ENCODE results near the gene REM2. TPM values are rescaled to one million over a fixed set of nuclear protein-coding genes. Genes with fewer than 3 reads are reported as not detected.

REM2 gene
- total RNA-seq, 1 experiment from 2014 or later, result 0.18 TPM

- intact Hi-C loops (cut with micrococcal nuclease; ENCODE audit: unreplicated experiment), result no loop called here
- DNase-seq (ENCODE audit: low read depth, low spot score), result no peak
- TF ChIP-seq SIN3A (IDR thresholded peaks at IDR 0.05; ENCODE audit: borderline replicate concordance, insufficient read depth, low read depth, low read length), result no peak
- TF ChIP-seq TCF7L2 (IDR thresholded peaks at IDR 0.05; ENCODE audit: low read depth, low read length), result no peak
- no peak for TF ChIP-seq CTCF (IDR thresholded peaks at IDR 0.05)
- TF ChIP-seq REST (IDR thresholded peaks at IDR 0.05; ENCODE audit: insufficient read depth in 1 of 2, low read depth in 2 of 2, low read length in 1 of 2), result no peak
- TF ChIP-seq POLR2AphosphoS5 (IDR thresholded peaks at IDR 0.05; ENCODE audit: low read depth, low read length), result no peak
- ATAC-seq, result no peak
- ChIA-PET POLR2A (no interaction called here), CTCF (no interaction called here)
- Histone ChIP-seq H3K9me3 (ENCODE audit: control insufficient read depth, insufficient read depth, low read depth, low read length) (no peaks in the 10 kb centered on the region), H3K27me3 (ENCODE audit: control insufficient read depth, insufficient read depth, low read length) (no peaks in the 10 kb centered on the region), H3K36me3 (ENCODE audit: control insufficient read depth, insufficient read depth, low read length) (no peaks in the 10 kb centered on the region; the same call in 1 of the 2 replicates), H3K27ac (ENCODE audit: low read length) (no peak overlapping the region), H3K4me3 (ENCODE audit: low read depth in 2 of 2, low read length in 2 of 2) (no peak overlapping the region), H3K4me1 (ENCODE audit: control insufficient read depth, insufficient read depth, low read length) (no peaks in the 10 kb centered on the region)
- no TSS peak for BruUV-seq (replicated peaks)
- in situ Hi-C loops (cut with HindIII; ENCODE audit: low pct_unique_long_range_greater_than_20kb, low sequenced_read_pairs), result no loop called here
Observed at GRCh38 chr14:22882064-22882463, 958 bp upstream of the REM2 start.

- Histone ChIP-seq H3K4me3 (ENCODE audit: low read depth in 2 of 2, low read length in 2 of 2) (no peak overlapping the region), H3K27ac (ENCODE audit: low read length) (no peak overlapping the region), H3K4me1 (ENCODE audit: control insufficient read depth, insufficient read depth, low read length) (peaks cover 4% of the 10 kb centered on the region; the same call in 1 of the 2 replicates), H3K27me3 (ENCODE audit: control insufficient read depth, insufficient read depth, low read length) (no peaks in the 10 kb centered on the region), H3K36me3 (ENCODE audit: control insufficient read depth, insufficient read depth, low read length) (no peaks in the 10 kb centered on the region; the same call in 1 of the 2 replicates), H3K9me3 (ENCODE audit: control insufficient read depth, insufficient read depth, low read depth, low read length) (no peaks in the 10 kb centered on the region)
- ATAC-seq, result no peak
- CTCF ChIA-PET, result interaction anchor here (0.7 kb wide), 1 partner anchor 229 kb away, joined by 9 read pairs; no protein-coding TSS in a partner anchor
- no TSS peak for BruUV-seq (replicated peaks)
- POLR2A ChIA-PET, result interaction anchor here (0.6 to 0.8 kb wide), 3 partner anchors 29 to 1557 kb away, joined by 4 to 6 read pairs (median 5); partner anchors contain the start of gene DAD1
- TF ChIP-seq REST (IDR thresholded peaks at IDR 0.05; ENCODE audit: insufficient read depth in 1 of 2, low read depth in 2 of 2, low read length in 1 of 2) (no peak), SIN3A (IDR thresholded peaks at IDR 0.05; ENCODE audit: borderline replicate concordance, insufficient read depth, low read depth, low read length) (no peak), TCF7L2 (IDR thresholded peaks at IDR 0.05; ENCODE audit: low read depth, low read length) (no peak), POLR2AphosphoS5 (IDR thresholded peaks at IDR 0.05; ENCODE audit: low read depth, low read length) (no peak), CTCF (IDR thresholded peaks at IDR 0.05) (no peak)
- in situ Hi-C loops (cut with HindIII; ENCODE audit: low pct_unique_long_range_greater_than_20kb, low sequenced_read_pairs) (no loop called here), intact Hi-C loops (cut with micrococcal nuclease; ENCODE audit: unreplicated experiment) (no loop called here)
- no peak for DNase-seq (ENCODE audit: low read depth, low spot score)
Observed at GRCh38 chr14:22882529-22883172, 371 bp upstream of the REM2 start.
